ENCODE data around the gene CPN2. TPM values are rescaled to one million over a fixed set of nuclear protein-coding genes. Genes with fewer than 3 reads are reported as not detected.

CPN2 gene
- total RNA-seq, 2 donors from 2014 or later, result not detected

- H3K36me3 ChIP-seq, result no peaks in the 10 kb centered on the region
- DNase-seq (ENCODE audit: low spot score), result no peak
- H3K27ac ChIP-seq, result no peak overlapping the region
- H3K27me3 ChIP-seq, result no peaks in the 10 kb centered on the region
- H3K9me3 ChIP-seq, result no peaks in the 10 kb centered on the region
- TF ChIP-seq, protein P1, sequence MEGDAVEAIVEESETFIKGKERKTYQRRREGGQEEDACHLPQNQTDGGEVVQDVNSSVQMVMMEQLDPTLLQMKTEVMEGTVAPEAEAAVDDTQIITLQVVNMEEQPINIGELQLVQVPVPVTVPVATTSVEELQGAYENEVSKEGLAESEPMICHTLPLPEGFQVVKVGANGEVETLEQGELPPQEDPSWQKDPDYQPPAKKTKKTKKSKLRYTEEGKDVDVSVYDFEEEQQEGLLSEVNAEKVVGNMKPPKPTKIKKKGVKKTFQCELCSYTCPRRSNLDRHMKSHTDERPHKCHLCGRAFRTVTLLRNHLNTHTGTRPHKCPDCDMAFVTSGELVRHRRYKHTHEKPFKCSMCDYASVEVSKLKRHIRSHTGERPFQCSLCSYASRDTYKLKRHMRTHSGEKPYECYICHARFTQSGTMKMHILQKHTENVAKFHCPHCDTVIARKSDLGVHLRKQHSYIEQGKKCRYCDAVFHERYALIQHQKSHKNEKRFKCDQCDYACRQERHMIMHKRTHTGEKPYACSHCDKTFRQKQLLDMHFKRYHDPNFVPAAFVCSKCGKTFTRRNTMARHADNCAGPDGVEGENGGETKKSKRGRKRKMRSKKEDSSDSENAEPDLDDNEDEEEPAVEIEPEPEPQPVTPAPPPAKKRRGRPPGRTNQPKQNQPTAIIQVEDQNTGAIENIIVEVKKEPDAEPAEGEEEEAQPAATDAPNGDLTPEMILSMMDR (IDR thresholded peaks at IDR 0.05), result no peak
- no peak overlapping the region for H3K4me3 ChIP-seq
- H3K4me1 ChIP-seq, result peaks cover 0 to 29% of the 10 kb centered on the region in 2 donors
Measured at GRCh38 chr3:194365978-194366490, 14.9 kb upstream of the CPN2 start.

GRCh38 chr3:194365526-194365925 is 14.4 kb upstream of the CPN2 start:
- TF ChIP-seq, protein P1 (IDR thresholded peaks at IDR 0.05), result no peak
- Histone ChIP-seq H3K9me3 (no peaks in the 10 kb centered on the region), H3K27ac (no peak overlapping the region), H3K4me1 (peaks cover 0 to 29% of the 10 kb centered on the region in 2 donors), H3K4me3 (no peak overlapping the region), H3K36me3 (no peaks in the 10 kb centered on the region), H3K27me3 (no peaks in the 10 kb centered on the region)
- DNase-seq (ENCODE audit: low spot score), result no peak

- TF ChIP-seq, protein P1 (IDR thresholded peaks at IDR 0.05), result no peak
- Histone ChIP-seq H3K36me3 (no peaks in the 10 kb centered on the region), H3K27me3 (no peaks in the 10 kb centered on the region), H3K4me1 (peaks cover 0 to 28% of the 10 kb centered on the region in 2 donors), H3K4me3 (no peak overlapping the region), H3K9me3 (no peaks in the 10 kb centered on the region), H3K27ac (no peak overlapping the region)
- no peak for DNase-seq (ENCODE audit: low spot score)
Measured at GRCh38 chr3:194364652-194365434, 13.7 kb upstream of the CPN2 start.

DNA sequence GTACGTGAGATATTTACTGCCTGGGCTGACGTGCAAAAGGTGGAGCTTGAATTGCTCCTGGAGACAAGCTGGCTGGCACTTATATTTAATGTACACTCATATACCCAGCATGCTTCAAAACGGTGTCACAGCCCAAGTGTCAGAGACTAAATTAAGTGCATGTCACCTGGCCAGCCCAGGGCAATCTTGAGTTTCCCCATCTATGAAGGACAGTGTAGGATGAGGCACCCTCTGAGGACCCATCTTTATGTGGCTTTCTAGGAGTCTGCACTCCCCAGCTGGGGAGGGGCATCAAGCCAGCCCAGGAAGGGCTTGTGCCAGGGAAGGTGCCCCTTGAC is 13.2 kb upstream of the CPN2 start:
- Histone ChIP-seq H3K4me1 (peaks cover 0 to 23% of the 10 kb centered on the region in 2 donors), H3K27ac (no peak overlapping the region), H3K9me3 (no peaks in the 10 kb centered on the region), H3K4me3 (no peak overlapping the region), H3K27me3 (no peaks in the 10 kb centered on the region), H3K36me3 (no peaks in the 10 kb centered on the region)
- DNase-seq (ENCODE audit: low spot score), result no peak
- TF ChIP-seq, protein P1 (IDR thresholded peaks at IDR 0.05), result no peak

- H3K27ac ChIP-seq, result no peak overlapping the region
- H3K9me3 ChIP-seq, result no peaks in the 10 kb centered on the region
- TF ChIP-seq, protein P1 (IDR thresholded peaks at IDR 0.05), result no peak
- no peaks in the 10 kb centered on the region for H3K36me3 ChIP-seq
- DNase-seq (ENCODE audit: low spot score), result no peak
- peaks cover 0 to 10% of the 10 kb centered on the region in 2 donors for H3K4me1 ChIP-seq
- H3K27me3 ChIP-seq, result no peaks in the 10 kb centered on the region
- no peak overlapping the region for H3K4me3 ChIP-seq
Measured at GRCh38 chr3:194360568-194360967, 9.4 kb upstream of the CPN2 start.

Measured in right atrium auricular region (tissue), 2 donors.